Mesendoderm (in vitro differentiated cells): ENCODE measurements around the gene FRMD4A.

Experiments
- DNase-seq: peaks from one replicate; pipeline ENCODE4 v3.0.0; 2013
- H2AK5ac ChIP-seq: 2 replicates; pipeline ENCODE4 v1.6.1; 2013; ENCODE audit warnings: low read length, inconsistent platforms
- H2BK120ac ChIP-seq: 2 replicates; pipeline ENCODE4 v1.6.1; 2013; ENCODE audit warnings: low read depth, mild to moderate bottlenecking, low read length, moderate library complexity, mixed read lengths
- H2BK15ac ChIP-seq: replicated peaks from 2 replicates; pipeline ENCODE4 v1.6.1; 2013; ENCODE audit warnings: low read depth, mild to moderate bottlenecking, moderate library complexity
- H2BK5ac ChIP-seq: 2 replicates; pipeline ENCODE4 v1.6.1; 2013; ENCODE audit warnings: low read length, inconsistent platforms
- H3K18ac ChIP-seq: 2 replicates; pipeline ENCODE4 v1.6.1; 2013; ENCODE audit warnings: mild to moderate bottlenecking, low read length, mixed read lengths
- H3K23ac ChIP-seq: one replicate; pipeline ENCODE4 v1.6.1; 2013; ENCODE audit warnings: low read length
- H3K27ac ChIP-seq: 2 replicates; pipeline ENCODE4 v1.5.1; 2013; ENCODE audit warnings: low read depth, mild to moderate bottlenecking, inconsistent platforms, low read length, moderate library complexity
- H3K27me3 ChIP-seq: 2 replicates; pipeline ENCODE4 v1.6.1; 2013; ENCODE audit warnings: low read length, control low read depth, mild to moderate bottlenecking, inconsistent platforms; ENCODE audit not compliant: insufficient read depth, poor library complexity
- H3K36me3 ChIP-seq: 2 replicates; pipeline ENCODE4 v1.6.1; 2013; ENCODE audit warnings: low read length, inconsistent platforms; ENCODE audit not compliant: control insufficient read depth, insufficient read depth
- H3K4ac ChIP-seq: one replicate; pipeline ENCODE4 v1.6.1; 2013; ENCODE audit warnings: low read depth, mild to moderate bottlenecking, low read length, moderate library complexity
- H3K4me1 ChIP-seq: 2 replicates; pipeline ENCODE4 v1.6.1; 2013; ENCODE audit warnings: low read depth, low read length, inconsistent platforms; ENCODE audit not compliant: control insufficient read depth
- H3K4me2 ChIP-seq: 2 replicates; pipeline ENCODE4 v1.6.1; 2013; ENCODE audit warnings: low read length
- H3K4me3 ChIP-seq: 2 replicates; pipeline ENCODE4 v1.5.1; 2013; ENCODE audit warnings: mild to moderate bottlenecking, low read length
- H3K56ac ChIP-seq: one replicate; pipeline ENCODE4 v1.6.1; 2013; ENCODE audit warnings: low read length
- H3K79me1 ChIP-seq: 2 replicates; pipeline ENCODE4 v1.6.1; 2013; ENCODE audit warnings: low read length, inconsistent platforms
- H3K79me2 ChIP-seq: 2 replicates; pipeline ENCODE4 v1.6.1; 2013; ENCODE audit warnings: mild to moderate bottlenecking, low read length; ENCODE audit not compliant: control insufficient read depth, insufficient read depth
- H3K9ac ChIP-seq: 2 replicates; pipeline ENCODE4 v1.6.1; 2013; ENCODE audit warnings: low read length, inconsistent platforms
- H4K5ac ChIP-seq: one replicate; pipeline ENCODE4 v1.6.1; 2013; ENCODE audit warnings: low read length
- H4K8ac ChIP-seq: one replicate; pipeline ENCODE4 v1.6.1; 2013; ENCODE audit warnings: low read depth, mild to moderate bottlenecking, control low read depth, low read length, moderate library complexity
- WGBS: extraction: QIAGEN DNeasy Blood & Tissue Kit; methylation state at CpG from one replicate; pipeline ENCODE4 v1.1.7; 2013; ENCODE audit warnings: low lambda C conversion rate, missing lambda C conversion rate; ENCODE audit not compliant: insufficient coverage; ENCODE audit errors: extremely low coverage; 5-methylcytosine and 5-hydroxymethylcytosine counted together

Gene FRMD4A

GRCh38 chr10:13961097-13961496 lies 369.6 kb downstream of the FRMD4A start:
- peak; percentile 73 for DNase-seq
- Histone ChIP-seq H3K79me2 (no peaks in the 10 kb centered on the region), H3K9ac (no peak overlapping the region), H3K23ac (no peak overlapping the region), H3K4me1 (peaks cover 4% of the 10 kb centered on the region), H3K4me3 (no peak overlapping the region), H3K56ac (no peak overlapping the region), H4K5ac (no peak overlapping the region), H2BK120ac (no peak overlapping the region), H2BK15ac (no peak overlapping the region), H4K8ac (no peak overlapping the region), H3K4me2 (no peak overlapping the region), H3K79me1 (no peaks in the 10 kb centered on the region), H2BK5ac (no peak overlapping the region), H3K4ac (no peak overlapping the region), H3K18ac (no peak overlapping the region), H3K27me3 (no peaks in the 10 kb centered on the region), H2AK5ac (no peak overlapping the region), H3K36me3 (no peaks in the 10 kb centered on the region), H3K27ac (no peak overlapping the region)
- WGBS, result no CpG with 5 or more reads among the region's 5 CpGs

DNA sequence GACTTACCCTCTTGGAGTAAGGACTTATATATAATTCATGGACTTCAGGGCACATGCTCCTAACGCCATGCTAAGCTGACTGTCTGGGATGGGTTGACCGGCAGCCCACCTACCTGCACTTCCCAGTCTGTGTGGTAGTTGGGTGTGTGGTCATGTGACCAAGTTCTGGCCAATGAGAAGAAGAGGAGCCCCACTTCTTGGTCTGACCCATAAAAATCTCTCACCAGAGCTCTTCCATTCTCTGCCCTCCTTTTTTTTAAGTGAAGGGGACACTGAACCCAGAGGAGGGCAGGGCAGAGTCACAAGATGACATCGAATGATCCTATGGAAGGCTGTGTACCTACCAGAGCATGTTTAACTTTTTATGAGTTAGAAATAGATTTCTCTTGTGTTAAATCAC lies 370.1 kb downstream of the FRMD4A start:
- Histone ChIP-seq H3K27me3 (no peaks in the 10 kb centered on the region), H2BK15ac (no peak overlapping the region), H3K9ac (no peak overlapping the region), H3K27ac (no peak overlapping the region), H3K79me2 (no peaks in the 10 kb centered on the region), H3K4me3 (no peak overlapping the region), H3K23ac (no peak overlapping the region), H3K56ac (no peak overlapping the region), H3K4me2 (no peak overlapping the region), H2AK5ac (no peak overlapping the region), H3K4ac (no peak overlapping the region), H4K8ac (no peak overlapping the region), H2BK5ac (no peak overlapping the region), H2BK120ac (no peak overlapping the region), H3K18ac (no peak overlapping the region), H3K36me3 (no peaks in the 10 kb centered on the region), H4K5ac (no peak overlapping the region), H3K79me1 (no peaks in the 10 kb centered on the region), H3K4me1 (peaks cover 4% of the 10 kb centered on the region)
- WGBS, result no CpG with 5 or more reads among the region's 3 CpGs
- DNase-seq, result no peak

DNA sequence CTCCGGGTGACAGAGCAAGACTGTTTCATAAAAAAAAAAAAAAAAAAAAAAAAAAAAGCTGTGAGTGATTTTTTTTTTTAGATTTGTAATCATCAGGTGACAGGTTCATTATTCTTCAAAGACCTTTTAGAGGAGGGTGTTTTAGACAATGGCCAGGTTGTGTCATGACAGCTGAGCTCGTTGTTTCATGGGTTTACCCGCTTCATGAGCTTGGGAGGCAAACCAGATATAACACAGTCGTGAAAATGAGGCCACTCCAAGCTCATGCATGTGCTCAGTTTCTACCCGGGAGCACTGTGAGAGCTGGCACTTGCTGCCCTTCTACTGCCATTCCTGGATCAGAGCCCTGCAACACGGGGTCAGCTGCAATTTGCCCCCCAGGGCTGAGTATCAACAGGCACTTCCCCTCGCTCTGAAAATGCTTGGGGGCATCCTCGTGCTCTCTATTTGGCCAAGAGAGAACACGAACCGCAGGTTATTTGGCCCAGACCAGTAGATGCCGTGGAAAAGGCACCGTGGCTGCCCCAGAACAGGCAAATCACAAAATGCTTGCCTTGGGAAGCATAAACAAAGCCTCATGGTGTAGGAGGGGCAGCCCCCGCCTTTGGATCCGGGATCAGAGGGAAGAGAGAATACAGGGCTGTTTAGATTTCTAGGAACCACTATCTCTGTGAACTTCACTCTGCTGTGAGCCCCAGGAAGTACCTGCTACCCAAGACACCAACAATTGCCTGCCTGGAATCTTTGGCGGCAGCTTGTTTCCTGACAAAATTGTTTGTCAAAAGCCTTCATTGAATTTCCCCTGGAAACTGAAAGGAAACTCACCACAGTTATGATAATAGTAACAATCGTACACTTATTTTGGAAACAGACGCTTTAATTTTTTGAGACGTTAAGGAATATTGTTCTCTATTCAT lies 371.0 kb downstream of the FRMD4A start:
- Histone ChIP-seq H2BK5ac (no peak overlapping the region), H2AK5ac (no peak overlapping the region), H3K27ac (peak overlapping the region; percentile 43), H3K27me3 (no peaks in the 10 kb centered on the region), H3K79me2 (no peaks in the 10 kb centered on the region), H3K4ac (no peak overlapping the region), H3K9ac (no peak overlapping the region), H3K23ac (no peak overlapping the region), H3K18ac (no peak overlapping the region), H2BK120ac (no peak overlapping the region), H3K4me2 (no peak overlapping the region), H3K4me1 (peaks cover 4% of the 10 kb centered on the region), H4K8ac (no peak overlapping the region), H4K5ac (no peak overlapping the region), H3K56ac (peak overlapping the region; percentile 2), H3K4me3 (no peak overlapping the region), H3K79me1 (no peaks in the 10 kb centered on the region), H2BK15ac (no peak overlapping the region), H3K36me3 (no peaks in the 10 kb centered on the region)
- no peak for DNase-seq
- WGBS, result no CpG with 5 or more reads among the region's 18 CpGs

GRCh38 chr10:13957856-13958255 lies 372.9 kb downstream of the FRMD4A start:
- no peak overlapping the region for H3K18ac ChIP-seq
- H3K56ac ChIP-seq, result peak overlapping the region; percentile 18
- H3K27me3 ChIP-seq, result no peaks in the 10 kb centered on the region
- H2BK15ac ChIP-seq, result peak overlapping the region; percentile 64
- no peak overlapping the region for H3K4me3 ChIP-seq
- DNase-seq, result peak; percentile 74
- H3K27ac ChIP-seq, result peak overlapping the region; percentile 25
- H4K8ac ChIP-seq, result no peak overlapping the region
- H4K5ac ChIP-seq, result no peak overlapping the region
- H3K9ac ChIP-seq, result no peak overlapping the region
- no peak overlapping the region for H2AK5ac ChIP-seq
- peaks cover 4% of the 10 kb centered on the region for H3K4me1 ChIP-seq
- H3K4me2 ChIP-seq, result no peak overlapping the region
- no CpG with 5 or more reads among the region's 9 CpGs for WGBS
- no peaks in the 10 kb centered on the region for H3K36me3 ChIP-seq
- H3K79me1 ChIP-seq, result no peaks in the 10 kb centered on the region
- no peak overlapping the region for H3K4ac ChIP-seq
- H3K23ac ChIP-seq, result no peak overlapping the region
- H3K79me2 ChIP-seq, result no peaks in the 10 kb centered on the region
- no peak overlapping the region for H2BK120ac ChIP-seq
- H2BK5ac ChIP-seq, result no peak overlapping the region

DNA sequence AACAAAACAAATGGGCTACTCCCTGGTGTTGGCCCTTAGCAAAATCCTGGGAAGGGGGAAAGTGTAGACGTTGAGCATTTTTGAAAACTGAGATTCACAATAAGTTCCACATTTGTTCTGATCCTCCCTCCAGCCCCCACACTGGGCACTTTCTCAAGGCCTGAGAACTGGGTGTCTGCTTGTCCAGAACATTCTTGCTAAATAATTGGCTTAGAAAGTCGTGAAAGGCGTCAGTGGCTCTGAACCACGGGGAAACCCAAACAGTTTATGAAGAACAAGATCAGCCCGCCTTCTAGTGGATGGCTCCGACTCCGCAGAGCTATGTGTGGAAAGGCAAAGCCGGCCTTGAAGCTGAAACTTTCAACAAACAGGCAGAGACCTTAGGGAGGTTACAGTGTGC lies 373.9 kb downstream of the FRMD4A start:
- Histone ChIP-seq H2BK15ac (no peak overlapping the region), H3K9ac (no peak overlapping the region), H3K36me3 (no peaks in the 10 kb centered on the region), H4K5ac (no peak overlapping the region), H3K4me2 (no peak overlapping the region), H3K79me1 (no peaks in the 10 kb centered on the region), H3K23ac (no peak overlapping the region), H3K4me1 (peaks cover 4% of the 10 kb centered on the region), H2AK5ac (no peak overlapping the region), H3K27ac (no peak overlapping the region), H2BK5ac (no peak overlapping the region), H3K4me3 (no peak overlapping the region), H3K4ac (peak overlapping the region; percentile 73), H3K18ac (peak overlapping the region; percentile 9), H4K8ac (no peak overlapping the region), H3K56ac (no peak overlapping the region), H3K79me2 (no peaks in the 10 kb centered on the region), H2BK120ac (no peak overlapping the region), H3K27me3 (no peaks in the 10 kb centered on the region)
- DNase-seq, result peak; percentile 42
- no CpG with 5 or more reads among the region's 8 CpGs for WGBS
